NCI-H345 treated with DMSO at 0.1 percent for 48 hours (cell line): ENCODE measurements around the gene RTTN.
"Not testable (repeated sequence)": the region's sequence is repeated elsewhere in the genome, so short reads cannot be mapped to it uniquely, and the experiment has no call there.

Experiments used
- DNase-seq: peaks from one replicate; lab custom pipeline; 2025; ENCODE audit not compliant: unreplicated experiment; lab: John Stamatoyannopoulos, UW

Gene RTTN

GRCh38 chr18:70154591-70155194 is 50.8 kb downstream of the RTTN start:
- DNase-seq = no peak

- DNase-seq = no peak
These were observed 53.9 kb downstream of the RTTN start for GRCh38 chr18:70151614-70152013.

- DNase-seq = no peak
These were observed 55.7 kb downstream of the RTTN start for GRCh38 chr18:70149616-70150301.

- no peak for DNase-seq
These were observed 56.3 kb downstream of the RTTN start for GRCh38 chr18:70149156-70149555.

GRCh38 chr18:70148039-70148938 is 57.2 kb downstream of the RTTN start:
- no peak for DNase-seq

- DNase-seq = no peak
These were observed 59.3 kb downstream of the RTTN start for GRCh38 chr18:70146174-70146573.

- DNase-seq = no peak
These were observed 63.5 kb downstream of the RTTN start for GRCh38 chr18:70142001-70142400.

- no peak for DNase-seq
These were observed 66.3 kb downstream of the RTTN start for GRCh38 chr18:70139138-70139537.

- no peak for DNase-seq
These were observed 69.9 kb downstream of the RTTN start for GRCh38 chr18:70135604-70136003.

- DNase-seq = no peak
These were observed 72.5 kb downstream of the RTTN start for GRCh38 chr18:70132999-70133398.

GRCh38 chr18:70128271-70128670 is 77.2 kb downstream of the RTTN start:
- no peak for DNase-seq

- DNase-seq = no peak
These were observed 78.1 kb downstream of the RTTN start for GRCh38 chr18:70127359-70127758.

- DNase-seq = no peak
These were observed 78.7 kb downstream of the RTTN start for GRCh38 chr18:70126832-70127231.

GRCh38 chr18:70124139-70124538 is 81.3 kb downstream of the RTTN start:
- DNase-seq = no peak

GRCh38 chr18:70121842-70122241 is 83.6 kb downstream of the RTTN start:
- no peak for DNase-seq

GRCh38 chr18:70116949-70117348 is 88.5 kb downstream of the RTTN start:
- DNase-seq = no peak

- no peak for DNase-seq
These were observed 92.0 kb downstream of the RTTN start for GRCh38 chr18:70113511-70113910.

GRCh38 chr18:70110678-70111077 is 94.8 kb downstream of the RTTN start:
- DNase-seq = no peak

- DNase-seq = no peak
These were observed 98.4 kb downstream of the RTTN start for GRCh38 chr18:70107091-70107490.

- not testable (repeated sequence) for DNase-seq
These were observed 102.6 kb downstream of the RTTN start for GRCh38 chr18:70102854-70103253.

GRCh38 chr18:70089858-70090257 is 115.6 kb downstream of the RTTN start:
- DNase-seq = no peak

GRCh38 chr18:70086085-70086484 is 119.4 kb downstream of the RTTN start:
- DNase-seq = no peak
